Subcutaneous adipose tissue (tissue), 4 donors: ENCODE data around the gene TMEM9. TPM values are rescaled to one million over a fixed set of nuclear protein-coding genes. Genes with fewer than 3 reads are reported as not detected.

Source experiments
- total RNA-seq, 4 donors: library from RNA; depleted of rRNA; stranded (reverse); fragments of >200 nt; gene quantifications; one replicate each; pipeline ENCODE4 v1.1.0, GENCODE V29; 2016

Gene TMEM9
- total RNA-seq, 4 donors from 2014 or later: 17.4 to 38.4 (median 35.2) TPM

Other genes starting within 250 kb of the TMEM9 start
- 1 to 10 TPM in 3 of 4 donors, under 1 TPM in 1; 0.82 to 3.2 (median 2.1) TPM for gene KIF21B, start 130.8 kb downstream of the TMEM9 start, total RNA-seq
- gene CACNA1S, start 42.0 kb downstream of the TMEM9 start, total RNA-seq: not detected
- gene ASCL5, start 27.3 kb downstream of the TMEM9 start, total RNA-seq: not detected
- gene IGFN1, start 36.4 kb upstream of the TMEM9 start, total RNA-seq: not detected
- gene PKP1, start 129.0 kb upstream of the TMEM9 start, total RNA-seq: 10 to 100 TPM in 2 of 4 donors, 1 to 10 TPM in 1, under 1 TPM in 1; 0.51 to 13.6 (median 6.2) TPM
- not detected for gene TNNT2, start 223.2 kb upstream of the TMEM9 start, total RNA-seq
- gene LAD1, start 244.8 kb upstream of the TMEM9 start, total RNA-seq: under 1 TPM in 1 of 4 donors, not detected in 3; 0.75 TPM